Transverse colon (tissue), 4 donors: Measurements from ENCODE around the gene RGS10. TPM values are rescaled to one million over a fixed set of nuclear protein-coding genes. Genes with fewer than 3 reads are reported as not detected.
"Not testable (repeated sequence)": the region's sequence is repeated elsewhere in the genome, so short reads cannot be mapped to it uniquely, and the experiment has no call there.

Source experiments
- DNase-seq: peaks from one replicate; pipeline ENCODE4 v3.0.0-alpha.2; 2019
- H3K27ac ChIP-seq, 4 donors: fragments of 200-600 bp; sonication (generic); 2 replicates each; pipeline ENCODE4 v1.5.1; 2016 to 2018; ENCODE audit warnings: inconsistent platforms in 4 of 4
- H3K27me3 ChIP-seq: fragments of 200-600 bp; sonication (generic); 2 replicates; pipeline ENCODE4 v1.5.1; 2017; ENCODE audit warnings: inconsistent platforms
- H3K36me3 ChIP-seq, 4 donors: fragments of 200-600 bp; sonication (generic); 2 replicates each; pipeline ENCODE4 v1.5.1; 2017 to 2019; ENCODE audit warnings: inconsistent platforms in 4 of 4
- H3K4me1 ChIP-seq, 4 donors: fragments of 200-600 bp; sonication (generic); 2 replicates each; pipeline ENCODE4 v1.5.1; 2017 to 2020; ENCODE audit warnings: inconsistent platforms in 4 of 4
- H3K4me3 ChIP-seq, 4 donors: fragments of 200-600 bp; sonication (generic); 1 replicate in 1 of 4; 2 replicates in 3 of 4; pipeline versions ENCODE4 v1.5.1 to v1.6.1; 2017 to 2019; ENCODE audit warnings: inconsistent platforms in 4 of 4
- H3K9me3 ChIP-seq, 2 donors: fragments of 200-600 bp; sonication (generic); 2 replicates each; pipeline ENCODE4 v1.5.1; 2017 to 2019; ENCODE audit warnings: inconsistent platforms in 2 of 2
- CTCF ChIP-seq, 5 experiments: fragments of 200-600 bp in 3 of 5; fragments of 450-650 bp in 2 of 5; sonication (generic) in 3 of 5; IDR thresholded peaks; 1 replicate in 2 of 5; 2 replicates in 3 of 5; pipeline ENCODE4 v1.5.1; 2016 to 2017; ENCODE audit warnings: antibody characterized with exemption in 5 of 5, inconsistent platforms in 3 of 5, mild to moderate bottlenecking in 2 of 5, moderate library complexity in 1 of 5
- EP300 ChIP-seq: sonication (generic); formaldehyde crosslinking; IDR thresholded peaks from one replicate; pipeline ENCODE4 v1.6.1; 2017; ENCODE audit warnings: antibody characterized with exemption, low read depth
- POLR2A ChIP-seq: fragments of 450-650 bp; IDR thresholded peaks from one replicate; pipeline ENCODE4 v1.6.1; 2016; ENCODE audit warnings: antibody characterized with exemption, mild to moderate bottlenecking, moderate library complexity
- POLR2AphosphoS5 ChIP-seq, 3 donors: sonication (generic); formaldehyde crosslinking; IDR thresholded peaks; one replicate each; pipeline ENCODE4 v1.6.1; 2016; ENCODE audit warnings: antibody characterized with exemption in 3 of 3
- WGBS, 2 donors: methylation state at CpG; one replicate each; pipeline ENCODE4 v1.1.5; 2018; ENCODE audit warnings: low coverage in 1 of 2; 5-methylcytosine and 5-hydroxymethylcytosine counted together
- in situ Hi-C, 4 donors: fragments of 200-750 bp; cut with MboI; loops; one replicate each; pipeline versions ENCODE4 v1.15.0 to v1.15.1; 2017; ENCODE audit warnings: low sequenced_read_pairs in 3 of 4, low pct_ligation_motif_present in 1 of 4, low pct_unique_long_range_greater_than_20kb in 1 of 4
- intact Hi-C: fragments of 100-400 bp; cut with DNase I; formaldehyde crosslinking; loops from one replicate; pipeline ENCODE4 v1.15.1; 2023; ENCODE audit warnings: low total_unique reads
- total RNA-seq, 4 donors: library from RNA; depleted of rRNA; stranded (reverse); fragments of >200 nt; gene quantifications; one replicate each; pipeline ENCODE4 v1.1.0, GENCODE V29; 2016

Gene RGS10
- total RNA-seq, 4 donors from 2014 or later = 26.3 to 47.1 (median 38.8) TPM

GRCh38 chr10:119531067-119531466, 11.5 kb downstream of the RGS10 start:
- 14 to 35% methylated on average over 1 of the region's 1 CpG for WGBS, 2 donors
- no peak for DNase-seq
- Histone ChIP-seq H3K4me3 (no peak overlapping the region), H3K27ac (peak overlapping the region; percentile 12 to 95 (median 63)), H3K9me3 (no peaks in the 10 kb centered on the region), H3K4me1 (peaks cover 10 to 72% (median 22%) of the 10 kb centered on the region in 4 donors), H3K36me3 (no peaks in the 10 kb centered on the region), H3K27me3 (no peaks in the 10 kb centered on the region)
- intact Hi-C loops = no loop called here
- in situ Hi-C loops = no loop called here
- TF ChIP-seq POLR2AphosphoS5 (IDR thresholded peaks at IDR 0.05) = peak in 1 of 3 donors; percentile 54
- TF ChIP-seq CTCF (IDR thresholded peaks at IDR 0.05) = no peak

- H3K9me3 ChIP-seq, H3K36me3 ChIP-seq, H3K4me3 ChIP-seq, H3K27me3 ChIP-seq, DNase-seq, intact Hi-C loops, in situ Hi-C loops: not testable (repeated sequence)
- Histone ChIP-seq H3K4me1 (peaks cover 10 to 60% (median 20%) of the 10 kb centered on the region in 4 donors), H3K27ac (peak overlapping the region in 3 of 4 donors; percentile 20 to 95 (median 63))
- 69 to 86% methylated on average over 5 to 8 of the region's 8 CpGs for WGBS, 2 donors
These were observed 13.8 kb downstream of the RGS10 start for GRCh38 chr10:119528663-119529237.

GRCh38 chr10:119526621-119527592, 15.6 kb downstream of the RGS10 start:
- H3K9me3 ChIP-seq = no peaks in the 10 kb centered on the region
- in situ Hi-C loops (no loop called here), intact Hi-C loops (no loop called here)
- DNase-seq = no peak
- H3K27me3 ChIP-seq = no peaks in the 10 kb centered on the region
- H3K4me1 ChIP-seq = peaks cover 10 to 42% (median 16%) of the 10 kb centered on the region in 4 donors
- 71 to 74% methylated on average over 3 to 18 of the region's 18 CpGs for WGBS, 2 donors
- H3K4me3 ChIP-seq = no peak overlapping the region
- no peaks in the 10 kb centered on the region for H3K36me3 ChIP-seq
- TF ChIP-seq POLR2AphosphoS5 (IDR thresholded peaks at IDR 0.05) (no peak), POLR2A (no peak), CTCF (IDR thresholded peaks at IDR 0.05) (no peak), EP300 (no peak)
- H3K27ac ChIP-seq = peak overlapping the region in 3 of 4 donors; percentile 24 to 31 (median 26)

GRCh38 chr10:119526149-119526548, 16.4 kb downstream of the RGS10 start:
- WGBS, 2 donors = 71 to 89% methylated on average over 1 of the region's 1 CpG
- no peak overlapping the region for H3K4me3 ChIP-seq
- in situ Hi-C loops = no loop called here
- TF ChIP-seq CTCF (IDR thresholded peaks at IDR 0.05) = no peak
- no peak for TF ChIP-seq POLR2A
- no peak for TF ChIP-seq POLR2AphosphoS5 (IDR thresholded peaks at IDR 0.05)
- TF ChIP-seq EP300 = no peak
- H3K4me1 ChIP-seq = peaks cover 4 to 34% (median 14%) of the 10 kb centered on the region in 4 donors
- H3K27ac ChIP-seq = peak overlapping the region in 3 of 4 donors; percentile 24 to 31 (median 26)
- H3K9me3 ChIP-seq = no peaks in the 10 kb centered on the region
- intact Hi-C loops = no loop called here
- no peaks in the 10 kb centered on the region for H3K36me3 ChIP-seq
- DNase-seq = no peak
- H3K27me3 ChIP-seq = no peaks in the 10 kb centered on the region
